ENCODE results near the gene DIS3L2.
"Not testable (repeated sequence)": the region's sequence is repeated elsewhere in the genome, so short reads cannot be mapped to it uniquely, and the experiment has no call there.

Gene DIS3L2

GRCh38 chr2:232126301-232127099 lies 165.0 kb downstream of the DIS3L2 start:
- no peak for DNase-seq

- no peak for DNase-seq
Observed at GRCh38 chr2:232129483-232129882, 168.0 kb downstream of the DIS3L2 start.

- no peak for DNase-seq
Observed at GRCh38 chr2:232132181-232132580, 170.7 kb downstream of the DIS3L2 start.

GRCh38 chr2:232133078-232133477 lies 171.6 kb downstream of the DIS3L2 start:
- no peak for DNase-seq

- DNase-seq, result no peak
Observed at GRCh38 chr2:232134939-232135338, 173.4 kb downstream of the DIS3L2 start.

GRCh38 chr2:232137356-232138147 lies 176.0 kb downstream of the DIS3L2 start:
- no peak for DNase-seq

- DNase-seq, result no peak
Observed at GRCh38 chr2:232138441-232138840, 176.9 kb downstream of the DIS3L2 start.

- no peak for DNase-seq
Observed at GRCh38 chr2:232139171-232139594, 177.7 kb downstream of the DIS3L2 start.

GRCh38 chr2:232139786-232140562 lies 178.5 kb downstream of the DIS3L2 start:
- DNase-seq, result no peak

- DNase-seq, result no peak
Observed at GRCh38 chr2:232141591-232141990, 180.1 kb downstream of the DIS3L2 start.

- no peak for DNase-seq
Observed at GRCh38 chr2:232142049-232142448, 180.5 kb downstream of the DIS3L2 start.

- DNase-seq, result no peak
Observed at GRCh38 chr2:232142502-232142901, 181.0 kb downstream of the DIS3L2 start.

- no peak for DNase-seq
Observed at GRCh38 chr2:232146294-232146693, 184.8 kb downstream of the DIS3L2 start.

- DNase-seq, result no peak
Observed at GRCh38 chr2:232147440-232148077, 186.0 kb downstream of the DIS3L2 start.

- no peak for DNase-seq
Observed at GRCh38 chr2:232162187-232162586, 200.7 kb downstream of the DIS3L2 start.

GRCh38 chr2:232170396-232170795 lies 208.9 kb downstream of the DIS3L2 start:
- DNase-seq, result no peak

- DNase-seq, result no peak
Observed at GRCh38 chr2:232174662-232175061, 213.1 kb downstream of the DIS3L2 start.

GRCh38 chr2:232176587-232176986 lies 215.1 kb downstream of the DIS3L2 start:
- not testable (repeated sequence) for DNase-seq

- DNase-seq, result no peak
Observed at GRCh38 chr2:232183279-232183678, 221.8 kb downstream of the DIS3L2 start.

GRCh38 chr2:232184346-232184745 lies 222.8 kb downstream of the DIS3L2 start:
- DNase-seq, result no peak

GRCh38 chr2:232190796-232191195 lies 229.3 kb downstream of the DIS3L2 start:
- DNase-seq, result no peak

GRCh38 chr2:232195487-232195886 lies 234.0 kb downstream of the DIS3L2 start:
- DNase-seq, result no peak

- DNase-seq, result no peak
Observed at GRCh38 chr2:232196802-232197201, 235.3 kb downstream of the DIS3L2 start.

Data from Kasumi-1 (cell line).